Astrocyte (in vitro differentiated cells and primary cell): ENCODE measurements around the gene MPP3. TPM values are rescaled to one million over a fixed set of nuclear protein-coding genes. Genes with fewer than 3 reads are reported as not detected.

Experiments
- DNase-seq: peaks from one replicate; pipeline ENCODE4 v3.0.0-alpha.2; 2010; ENCODE audit warnings: low read depth
- FAIRE-seq: peaks from 2 replicates; lab custom pipeline; 2011; peaks lifted over from hg19 to GRCh38; lab: Jason Lieb, UNC
- H2AFZ ChIP-seq: 2 replicates; pipeline ENCODE4 v1.6.0; 2012; ENCODE audit warnings: low read depth, low read length, inconsistent platforms
- H3K27ac ChIP-seq: 2 replicates; pipeline ENCODE4 v1.5.1; 2011; ENCODE audit warnings: low read depth, low read length, inconsistent platforms
- H3K27me3 ChIP-seq: 2 replicates; pipeline ENCODE4 v1.6.0; 2011; ENCODE audit warnings: low read length, inconsistent platforms; ENCODE audit not compliant: insufficient read depth
- H3K36me3 ChIP-seq: 2 replicates; pipeline ENCODE4 v1.5.1; 2011; ENCODE audit warnings: low read length, inconsistent platforms; ENCODE audit not compliant: insufficient read depth
- H3K4me1 ChIP-seq: 2 replicates; pipeline ENCODE4 v1.5.1; 2011; ENCODE audit warnings: low read length, inconsistent platforms; ENCODE audit not compliant: insufficient read depth
- H3K4me2 ChIP-seq: 2 replicates; pipeline ENCODE4 v1.6.0; 2012; ENCODE audit warnings: low read length, inconsistent platforms
- H3K4me3 ChIP-seq: 2 replicates; pipeline ENCODE4 v1.5.1; 2011; ENCODE audit warnings: low read depth, mild to moderate bottlenecking, low read length, inconsistent platforms; ENCODE audit not compliant: insufficient read depth
- H3K79me2 ChIP-seq: 2 replicates; pipeline ENCODE4 v1.6.0; 2012; ENCODE audit warnings: mild to moderate bottlenecking, low read length, inconsistent platforms; ENCODE audit not compliant: insufficient read depth
- H3K9ac ChIP-seq: 2 replicates; pipeline ENCODE4 v1.6.0; 2012; ENCODE audit warnings: mild to moderate bottlenecking, low read length, inconsistent platforms
- H3K9me3 ChIP-seq: 2 replicates; pipeline ENCODE4 v1.5.1; 2012; ENCODE audit warnings: low read depth, mild to moderate bottlenecking, low read length, inconsistent platforms; ENCODE audit not compliant: insufficient read depth
- H4K20me1 ChIP-seq: 2 replicates; pipeline ENCODE4 v1.6.0; 2012; ENCODE audit warnings: low read length, inconsistent platforms; ENCODE audit not compliant: insufficient read depth
- H3K27ac Mint-ChIP-seq: one replicate; pipeline ENCODE4 v1.8.0; 2021; ENCODE audit warnings: mild to moderate bottlenecking, mixed read lengths; ENCODE audit not compliant: unreplicated experiment
- H3K27me3 Mint-ChIP-seq: one replicate; pipeline ENCODE4 v1.8.0; 2021; ENCODE audit warnings: low read depth, mixed read lengths; ENCODE audit not compliant: unreplicated experiment
- H3K36me3 Mint-ChIP-seq: one replicate; pipeline ENCODE4 v1.8.0; 2021; ENCODE audit warnings: low read depth, mixed read lengths; ENCODE audit not compliant: unreplicated experiment
- H3K4me1 Mint-ChIP-seq: one replicate; pipeline ENCODE4 v1.8.0; 2021; ENCODE audit warnings: low read depth, mixed read lengths; ENCODE audit not compliant: unreplicated experiment
- H3K4me3 Mint-ChIP-seq: one replicate; pipeline ENCODE4 v1.8.0; 2021; ENCODE audit warnings: mild to moderate bottlenecking, moderate library complexity, mixed read lengths; ENCODE audit not compliant: unreplicated experiment
- H3K9me3 Mint-ChIP-seq: one replicate; pipeline ENCODE4 v1.8.0; 2021; ENCODE audit warnings: mild to moderate bottlenecking, mixed read lengths; ENCODE audit not compliant: unreplicated experiment
- EZH2 ChIP-seq: IDR thresholded peaks from 2 replicates; pipeline ENCODE4 v1.6.1; 2012; ENCODE audit warnings: mild to moderate bottlenecking, low read length, inconsistent platforms; ENCODE audit not compliant: insufficient read depth
- total RNA-seq: library from RNA; stranded (reverse); gene quantifications from 2 replicates; pipeline ENCODE4 v1.2.1, GENCODE V29; 2021
- TF ChIP-seq, protein P1 (sequence below): IDR thresholded peaks from 2 replicates; pipeline ENCODE4 v1.5.1; 2011; ENCODE audit warnings: low read depth, mild to moderate bottlenecking, inconsistent platforms, low read length, moderate library complexity; ENCODE audit not compliant: insufficient read depth

MPP3 gene
- total RNA-seq, 1 donor from 2014 or later: 6.5 TPM

DNA sequence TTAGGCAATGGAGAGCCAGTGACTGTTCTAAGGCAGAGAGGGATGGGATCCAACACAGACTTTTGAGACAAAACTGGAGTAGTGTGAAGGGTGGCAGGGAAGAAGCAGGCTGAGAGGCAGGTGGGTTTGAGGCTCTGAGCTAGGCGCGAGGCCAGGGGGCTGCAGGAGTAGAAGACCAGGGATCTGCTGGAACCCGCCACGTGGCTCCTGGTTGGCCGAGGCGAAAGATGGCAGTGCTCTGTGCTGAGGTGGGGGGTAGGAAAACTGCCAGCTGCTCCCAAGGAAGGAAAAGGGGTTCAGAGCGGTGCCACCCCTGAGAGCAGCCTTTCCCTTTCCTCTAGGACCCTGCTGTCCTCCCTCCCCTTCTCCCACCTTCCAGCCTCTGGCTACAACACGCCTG lies 19.6 kb upstream of the MPP3 start:
- Histone ChIP-seq H3K27me3 (peaks cover 36% of the 10 kb centered on the region), H2AFZ (no peak overlapping the region), H3K9ac (no peak overlapping the region), H3K4me3 (no peak overlapping the region), H3K9me3 (no peaks in the 10 kb centered on the region), H3K4me2 (no peak overlapping the region), H3K79me2 (no peaks in the 10 kb centered on the region), H3K4me1 (no peaks in the 10 kb centered on the region), H4K20me1 (no peaks in the 10 kb centered on the region), H3K36me3 (no peaks in the 10 kb centered on the region), H3K27ac (no peak overlapping the region)
- Mint-ChIP-seq H3K27me3 (peaks cover 61% of the 10 kb centered on the region), H3K36me3 (no peaks in the 10 kb centered on the region), H3K4me1 (no peaks in the 10 kb centered on the region), H3K9me3 (no peaks in the 10 kb centered on the region), H3K4me3 (no peak overlapping the region), H3K27ac (no peak overlapping the region)
- FAIRE-seq (no peak), DNase-seq (no peak)
- TF ChIP-seq, protein P1, sequence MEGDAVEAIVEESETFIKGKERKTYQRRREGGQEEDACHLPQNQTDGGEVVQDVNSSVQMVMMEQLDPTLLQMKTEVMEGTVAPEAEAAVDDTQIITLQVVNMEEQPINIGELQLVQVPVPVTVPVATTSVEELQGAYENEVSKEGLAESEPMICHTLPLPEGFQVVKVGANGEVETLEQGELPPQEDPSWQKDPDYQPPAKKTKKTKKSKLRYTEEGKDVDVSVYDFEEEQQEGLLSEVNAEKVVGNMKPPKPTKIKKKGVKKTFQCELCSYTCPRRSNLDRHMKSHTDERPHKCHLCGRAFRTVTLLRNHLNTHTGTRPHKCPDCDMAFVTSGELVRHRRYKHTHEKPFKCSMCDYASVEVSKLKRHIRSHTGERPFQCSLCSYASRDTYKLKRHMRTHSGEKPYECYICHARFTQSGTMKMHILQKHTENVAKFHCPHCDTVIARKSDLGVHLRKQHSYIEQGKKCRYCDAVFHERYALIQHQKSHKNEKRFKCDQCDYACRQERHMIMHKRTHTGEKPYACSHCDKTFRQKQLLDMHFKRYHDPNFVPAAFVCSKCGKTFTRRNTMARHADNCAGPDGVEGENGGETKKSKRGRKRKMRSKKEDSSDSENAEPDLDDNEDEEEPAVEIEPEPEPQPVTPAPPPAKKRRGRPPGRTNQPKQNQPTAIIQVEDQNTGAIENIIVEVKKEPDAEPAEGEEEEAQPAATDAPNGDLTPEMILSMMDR: no peak
- no peak for TF ChIP-seq EZH2

DNA sequence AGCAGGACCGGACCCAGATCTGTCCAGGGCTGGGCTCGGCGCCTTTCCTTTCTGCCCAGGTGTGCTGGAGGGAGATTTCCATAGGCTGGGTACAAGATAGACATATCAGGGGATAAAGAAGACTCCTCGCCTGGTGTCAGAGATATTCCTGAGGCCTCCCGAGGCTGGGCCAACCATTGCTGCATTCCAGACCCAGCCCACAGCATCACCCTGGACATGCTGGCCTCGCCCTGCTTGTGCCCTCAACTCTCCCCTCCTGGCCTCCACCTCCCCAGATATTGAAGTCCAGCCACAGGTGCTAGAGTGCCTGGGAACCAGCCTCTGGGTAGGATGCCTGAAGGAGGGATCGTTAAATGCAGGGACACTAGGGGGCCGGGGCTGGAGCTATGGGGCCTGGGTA lies 16.2 kb upstream of the MPP3 start:
- DNase-seq (no peak), FAIRE-seq (no peak)
- Mint-ChIP-seq H3K4me3 (no peak overlapping the region), H3K27ac (no peak overlapping the region), H3K36me3 (no peaks in the 10 kb centered on the region), H3K27me3 (peaks cover 36% of the 10 kb centered on the region), H3K4me1 (no peaks in the 10 kb centered on the region), H3K9me3 (no peaks in the 10 kb centered on the region)
- H4K20me1 ChIP-seq: no peaks in the 10 kb centered on the region
- no peaks in the 10 kb centered on the region for H3K4me1 ChIP-seq
- no peak overlapping the region for H3K9ac ChIP-seq
- no peak overlapping the region for H3K4me2 ChIP-seq
- no peaks in the 10 kb centered on the region for H3K79me2 ChIP-seq
- TF ChIP-seq, protein P1: no peak
- no peak for TF ChIP-seq EZH2
- H3K27ac ChIP-seq: no peak overlapping the region
- H3K36me3 ChIP-seq: no peaks in the 10 kb centered on the region
- no peak overlapping the region for H3K4me3 ChIP-seq
- no peaks in the 10 kb centered on the region for H3K9me3 ChIP-seq
- no peak overlapping the region for H2AFZ ChIP-seq
- peaks cover 12% of the 10 kb centered on the region for H3K27me3 ChIP-seq

DNA sequence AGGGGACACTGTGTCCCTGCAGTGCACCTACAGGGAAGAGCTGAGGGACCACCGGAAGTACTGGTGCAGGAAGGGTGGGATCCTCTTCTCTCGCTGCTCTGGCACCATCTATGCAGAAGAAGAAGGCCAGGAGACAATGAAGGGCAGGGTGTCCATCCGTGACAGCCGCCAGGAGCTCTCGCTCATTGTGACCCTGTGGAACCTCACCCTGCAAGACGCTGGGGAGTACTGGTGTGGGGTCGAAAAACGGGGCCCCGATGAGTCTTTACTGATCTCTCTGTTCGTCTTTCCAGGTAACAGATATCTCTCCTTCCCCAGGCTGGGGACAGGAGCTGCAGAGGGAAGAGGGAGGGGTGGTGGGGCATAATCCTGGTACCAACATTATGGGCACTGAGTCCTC lies 15.7 kb upstream of the MPP3 start:
- Mint-ChIP-seq H3K4me3 (no peak overlapping the region), H3K9me3 (no peaks in the 10 kb centered on the region), H3K36me3 (no peaks in the 10 kb centered on the region), H3K27ac (peak overlapping the region; percentile 26), H3K27me3 (peaks cover 30% of the 10 kb centered on the region), H3K4me1 (no peaks in the 10 kb centered on the region)
- TF ChIP-seq EZH2: no peak
- TF ChIP-seq, protein P1: no peak
- H2AFZ ChIP-seq: no peak overlapping the region
- no peak for FAIRE-seq
- peaks cover 12% of the 10 kb centered on the region for H3K27me3 ChIP-seq
- H3K36me3 ChIP-seq: no peaks in the 10 kb centered on the region
- H3K27ac ChIP-seq: no peak overlapping the region
- H3K4me2 ChIP-seq: no peak overlapping the region
- DNase-seq: no peak
- H3K9ac ChIP-seq: no peak overlapping the region
- no peaks in the 10 kb centered on the region for H4K20me1 ChIP-seq
- no peaks in the 10 kb centered on the region for H3K4me1 ChIP-seq
- no peak overlapping the region for H3K4me3 ChIP-seq
- no peaks in the 10 kb centered on the region for H3K9me3 ChIP-seq
- no peaks in the 10 kb centered on the region for H3K79me2 ChIP-seq
